Heart left ventricle (tissue), 16 donors: ENCODE measurements around the gene ZFAND3. TPM values are rescaled to one million over a fixed set of nuclear protein-coding genes. Genes with fewer than 3 reads are reported as not detected.

ENCODE experiments used
- ATAC-seq, 4 donors: fragments of 200-7000 bp; cut with Tn5 transposase; one replicate each; pipeline ENCODE4 v1.9.1; 2020 to 2022; ENCODE audit warnings: moderate library complexity in 4 of 4, mild to moderate bottlenecking in 3 of 4, moderate number of reproducible peaks in 1 of 4
- DNase-seq, 5 donors: peaks; one replicate each; pipeline ENCODE4 v3.0.0-alpha.2; 2020
- H3K27ac ChIP-seq, 12 donors: fragments of 200-600 bp; sonication (generic) in 4 of 12; one replicate each; pipeline versions ENCODE4 v1.5.0 to v1.8.0; 2016 to 2022; ENCODE audit warnings: mild to moderate bottlenecking in 2 of 12
- H3K27me3 ChIP-seq, 9 donors: fragments of 200-600 bp; sonication (generic) in 2 of 9; one replicate each; pipeline versions ENCODE4 v1.5.1 to v1.8.0; 2016 to 2022; ENCODE audit warnings: mild to moderate bottlenecking in 3 of 9
- H3K36me3 ChIP-seq, 9 donors: fragments of 200-600 bp; sonication (generic) in 2 of 9; one replicate each; pipeline versions ENCODE4 v1.5.0 to v1.8.0; 2018 to 2022; ENCODE audit warnings: mild to moderate bottlenecking in 2 of 9
- H3K4me1 ChIP-seq, 12 donors: fragments of 200-600 bp; sonication (generic) in 4 of 12; one replicate each; pipeline versions ENCODE4 v1.5.0 to v1.8.0; 2016 to 2022; ENCODE audit warnings: mild to moderate bottlenecking in 3 of 12
- H3K4me3 ChIP-seq, 12 donors: fragments of 200-600 bp; sonication (generic) in 4 of 12; one replicate each; pipeline versions ENCODE4 v1.5.0 to v1.8.0; 2017 to 2022; ENCODE audit warnings: mild to moderate bottlenecking in 9 of 12, moderate library complexity in 4 of 12
- H3K9me3 ChIP-seq, 12 donors: fragments of 200-600 bp; sonication (generic) in 4 of 12; one replicate each; pipeline versions ENCODE4 v1.5.0 to v1.8.0; 2016 to 2022; ENCODE audit warnings: mild to moderate bottlenecking in 1 of 12
- CTCF ChIP-seq, 12 donors: fragments of 200-600 bp; sonication (generic) in 4 of 12; IDR thresholded peaks; one replicate each; pipeline versions ENCODE4 v1.5.0 to v1.8.0; 2018 to 2022; ENCODE audit warnings: antibody characterized with exemption in 12 of 12, mild to moderate bottlenecking in 5 of 12
- POLR2A ChIP-seq, 2 donors: fragments of 450-650 bp; IDR thresholded peaks; one replicate each; pipeline ENCODE4 v1.6.1; 2017; ENCODE audit warnings: antibody characterized with exemption in 2 of 2, mild to moderate bottlenecking in 2 of 2, moderate library complexity in 2 of 2
- WGBS, 4 donors: extraction: QIAGEN DNeasy Blood & Tissue Kit in 2 of 4; methylation state at CpG; one replicate each; pipeline versions ENCODE4 v1.1.5 to v1.1.7; 2013 to 2018; 5-methylcytosine and 5-hydroxymethylcytosine counted together
- intact Hi-C, 10 donors: fragments of 100-400 bp; cut with DNase I; formaldehyde crosslinking; loops; one replicate each; pipeline versions ENCODE4 v1.11.1 to v1.14.2; 2022
- polyA plus RNA-seq, 2 donors: library from polyadenylated mRNA; stranded (reverse); fragments of 200-250 nt; gene quantifications; one replicate each; pipeline ENCODE4 v1.2.3, GENCODE V29; 2013
- total RNA-seq, 9 donors: library from RNA; depleted of rRNA in 2 of 9; stranded (reverse); fragments of >200 nt in 2 of 9; fragmentation: NEBNext Ultra II Directional in 3 of 9; extraction: Animal tissue kit (Norgen Biotek cat#: 25700) in 3 of 9; gene quantifications; one replicate each; pipeline versions ENCODE4 v1.1.0 to v1.2.4, GENCODE V29; 2016 to 2023
- donor health status: ischemic (EF 13 %, LVEDD 7.1; RV severe dilation, severe dysfunction).
- donor health status: healthy with polysubstance abuse.
- donor health status: DM: no; HTN: yes; CAD: no.
- donor health status: DM: no; HTN: no; CAD: no.
- donor health status: ischemic (EF 25% LVEDD 6.9; RV normal size, moderate dysfunction).
- donor health status: ischemic (EF 25% LVEDD 5.7; RV mildly dilated, moderate dysfunction).
- donor health status: healthy.
- donor health status: DM: yes; HTN: yes; CAD: no.
- donor health status: ischemic (EF 35%, LVEDD 5.7; RV mildly dilated, moderate dysfunction).
- donor health status: nonischemic (EF 11% LVEDD 7.7; RV severe dilation, severe dysfunction).
- donor health status: DM: yes; HTN: yes; CAD: no.
- donor health status: PGD.
- donor health status: ischemic (EF 29% LVEDD 5.4; RV normal size, mild dysfunction).
- donor health status: nonischemic (EF 23%, LVEDD 6.1; RV moderate dilation, normal function).

The ZFAND3 gene
- total and polyA plus RNA-seq, 11 donors: 29.1 to 114 (median 88.2) TPM

GRCh38 chr6:37827603-37828265 lies 8.2 kb downstream of the ZFAND3 start:
- Histone ChIP-seq H3K27ac (no peak overlapping the region), H3K36me3 (no peaks in the 10 kb centered on the region), H3K4me1 (peaks cover 4 to 99% (median 84%) of the 10 kb centered on the region in 12 donors), H3K27me3 (no peaks in the 10 kb centered on the region), H3K4me3 (no peak overlapping the region), H3K9me3 (no peaks in the 10 kb centered on the region)
- TF ChIP-seq CTCF (IDR thresholded peaks at IDR 0.05): no peak
- no peak for TF ChIP-seq POLR2A (IDR thresholded peaks at IDR 0.05)
- WGBS, 4 donors: 40 to 55% (median 47%) methylated on average over 4 of the region's 4 CpGs
- ATAC-seq (peak in 3 of 4 donors; percentile 21 to 46 (median 25)), DNase-seq (no peak)
- intact Hi-C loops: loop anchor here in 1 of 10 donors (10.0 kb wide), 1 partner anchor 177 kb away; no protein-coding TSS in a partner anchor

- peaks cover 3 to 81% (median 64%) of the 10 kb centered on the region in 12 donors for H3K4me1 ChIP-seq
These were observed 10.7 kb downstream of the ZFAND3 start for GRCh38 chr6:37830225-37830624.

GRCh38 chr6:37831457-37831856 lies 11.9 kb downstream of the ZFAND3 start:
- WGBS, 4 donors: 85 to 91% (median 90%) methylated on average over 4 of the region's 4 CpGs
- Histone ChIP-seq H3K9me3 (peaks cover 0 to 11% (median 2%) of the 10 kb centered on the region in 12 donors), H3K27ac (no peak overlapping the region), H3K4me3 (no peak overlapping the region), H3K4me1 (peaks cover 3 to 72% (median 53%) of the 10 kb centered on the region in 12 donors), H3K36me3 (peaks cover 0 to 8% (median 0%) of the 10 kb centered on the region in 9 donors), H3K27me3 (no peaks in the 10 kb centered on the region)
- DNase-seq: no peak
- no peak for TF ChIP-seq POLR2A (IDR thresholded peaks at IDR 0.05)
- TF ChIP-seq CTCF (IDR thresholded peaks at IDR 0.05): no peak
- no peak for ATAC-seq
- intact Hi-C loops: no loop called here

More at GRCh38 chr6:37830225-37830624, 10.7 kb downstream of the ZFAND3 start:
- 55 to 69% (median 56%) methylated on average over 2 of the region's 2 CpGs for WGBS, 4 donors
- DNase-seq: no peak
- Histone ChIP-seq H3K4me3 (no peak overlapping the region), H3K36me3 (peaks cover 0 to 8% (median 0%) of the 10 kb centered on the region in 9 donors), H3K27me3 (no peaks in the 10 kb centered on the region), H3K27ac (no peak overlapping the region), H3K9me3 (peaks cover 0 to 11% (median 2%) of the 10 kb centered on the region in 12 donors)
- intact Hi-C loops: no loop called here
- no peak for ATAC-seq
- TF ChIP-seq POLR2A (IDR thresholded peaks at IDR 0.05) (no peak), CTCF (IDR thresholded peaks at IDR 0.05) (no peak)

- Histone ChIP-seq H3K4me1 (peaks cover 0 to 56% (median 18%) of the 10 kb centered on the region in 12 donors), H3K36me3 (peaks cover 0 to 12% (median 0%) of the 10 kb centered on the region in 9 donors), H3K27me3 (no peaks in the 10 kb centered on the region), H3K27ac (no peak overlapping the region), H3K9me3 (peaks cover 0 to 11% (median 2%) of the 10 kb centered on the region in 12 donors), H3K4me3 (no peak overlapping the region)
- intact Hi-C loops: no loop called here
- ATAC-seq (no peak), DNase-seq (no peak)
- TF ChIP-seq POLR2A (IDR thresholded peaks at IDR 0.05): no peak
- no peak for TF ChIP-seq CTCF (IDR thresholded peaks at IDR 0.05)
- 86 to 95% (median 91%) methylated on average over 2 of the region's 2 CpGs for WGBS, 4 donors
These were observed 16.4 kb downstream of the ZFAND3 start for GRCh38 chr6:37835923-37836322.
